ENCODE results near the gene MLX. TPM values are rescaled to one million over a fixed set of nuclear protein-coding genes. Genes with fewer than 3 reads are reported as not detected.

MLX gene
- total RNA-seq, 2 donors from 2014 or later, result 33.1 to 36.1 TPM

DNA sequence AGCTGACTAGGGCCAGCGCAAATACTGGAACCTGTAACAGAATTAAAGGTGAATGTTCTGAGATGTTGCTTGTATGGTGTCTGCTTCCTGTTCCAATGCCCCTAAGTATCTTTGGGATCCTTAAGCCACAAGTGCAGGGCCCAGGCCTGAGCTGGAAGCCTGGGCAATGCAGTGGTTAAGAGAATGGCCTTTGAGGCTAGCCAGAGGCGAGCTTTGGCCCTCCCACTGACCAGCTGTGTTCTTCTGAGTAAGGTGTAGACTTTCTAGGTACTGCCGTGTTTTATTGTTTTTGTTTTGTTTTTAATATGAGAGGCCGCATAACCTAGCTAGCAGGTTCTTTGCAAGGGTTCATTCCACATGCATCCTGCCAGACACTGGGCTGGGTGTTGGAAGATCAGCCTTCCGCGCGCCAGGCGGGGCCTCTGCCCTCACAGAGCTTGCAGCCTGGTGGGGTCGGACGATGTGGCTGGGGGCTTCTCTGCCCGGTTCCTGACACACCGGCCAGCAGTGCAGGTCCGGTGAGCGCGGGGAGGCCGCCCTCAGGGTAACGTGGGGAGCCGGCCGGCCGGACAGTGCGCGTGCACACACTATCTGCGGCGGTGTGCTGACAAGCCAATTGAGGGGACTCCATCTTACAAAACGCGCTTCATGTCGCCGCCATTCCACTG lies 551 bp upstream of the MLX start:
- H3K4me1 Mint-ChIP-seq, result peaks cover 27% of the 10 kb centered on the region
- DNase-seq, result no peak

DNA sequence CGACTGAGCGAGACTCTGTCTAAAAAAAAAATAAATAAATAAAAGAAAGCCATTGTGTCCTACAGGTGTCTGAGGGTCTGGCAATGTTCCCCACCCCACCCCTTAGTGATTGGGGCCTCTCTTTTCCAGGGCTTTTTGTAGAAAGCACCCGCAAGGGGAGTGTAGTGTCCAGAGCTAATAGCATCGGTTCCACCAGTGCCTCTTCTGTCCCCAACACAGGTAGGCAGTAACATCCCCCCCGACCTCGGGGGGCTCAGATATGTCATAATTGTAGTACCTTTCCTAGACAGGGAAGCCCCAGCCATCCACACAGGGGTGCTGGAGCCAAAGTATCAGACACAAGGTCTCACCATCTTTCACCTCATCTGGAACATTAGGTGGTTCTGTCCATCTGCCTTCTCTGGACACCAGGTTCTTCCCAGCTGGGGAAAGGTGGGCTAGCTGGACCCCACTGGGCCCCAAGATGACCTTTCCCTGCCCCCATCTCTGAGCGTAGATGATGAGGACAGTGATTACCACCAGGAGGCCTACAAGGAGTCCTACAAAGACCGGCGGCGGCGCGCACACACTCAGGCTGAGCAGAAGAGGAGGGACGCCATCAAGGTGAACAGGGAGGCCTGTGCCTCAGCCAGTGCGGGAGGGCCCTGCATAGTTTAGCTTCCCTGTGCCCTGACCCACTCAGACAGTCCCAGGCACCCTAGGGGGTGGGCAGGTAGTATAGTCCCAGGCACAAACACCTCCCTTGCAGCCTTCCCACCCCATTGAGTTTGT lies 1.6 kb downstream of the MLX start:
- Mint-ChIP-seq H3K4me3 (peak overlapping the region; percentile 47), H3K27ac (peak overlapping the region; percentile 93), H3K36me3 (ENCODE audit: low read depth) (peaks cover 2% of the 10 kb centered on the region), H3K27me3 (no peaks in the 10 kb centered on the region), H3K4me1 (peaks cover 23% of the 10 kb centered on the region)
- H3K9me3 ChIP-seq (ENCODE audit: control insufficient read depth, low read length, poor library complexity, severe bottlenecking), result no peaks in the 10 kb centered on the region
- ATAC-seq, result no peak
- DNase-seq, result no peak

More for the DNA sequence above, 551 bp upstream of the MLX start:
- Mint-ChIP-seq H3K36me3 (ENCODE audit: low read depth) (no peaks in the 10 kb centered on the region), H3K27ac (peak overlapping the region; percentile 93), H3K27me3 (no peaks in the 10 kb centered on the region), H3K4me3 (peak overlapping the region; percentile 97)
- no peak for ATAC-seq
- H3K9me3 ChIP-seq (ENCODE audit: control insufficient read depth, low read length, poor library complexity, severe bottlenecking), result no peaks in the 10 kb centered on the region

DNA sequence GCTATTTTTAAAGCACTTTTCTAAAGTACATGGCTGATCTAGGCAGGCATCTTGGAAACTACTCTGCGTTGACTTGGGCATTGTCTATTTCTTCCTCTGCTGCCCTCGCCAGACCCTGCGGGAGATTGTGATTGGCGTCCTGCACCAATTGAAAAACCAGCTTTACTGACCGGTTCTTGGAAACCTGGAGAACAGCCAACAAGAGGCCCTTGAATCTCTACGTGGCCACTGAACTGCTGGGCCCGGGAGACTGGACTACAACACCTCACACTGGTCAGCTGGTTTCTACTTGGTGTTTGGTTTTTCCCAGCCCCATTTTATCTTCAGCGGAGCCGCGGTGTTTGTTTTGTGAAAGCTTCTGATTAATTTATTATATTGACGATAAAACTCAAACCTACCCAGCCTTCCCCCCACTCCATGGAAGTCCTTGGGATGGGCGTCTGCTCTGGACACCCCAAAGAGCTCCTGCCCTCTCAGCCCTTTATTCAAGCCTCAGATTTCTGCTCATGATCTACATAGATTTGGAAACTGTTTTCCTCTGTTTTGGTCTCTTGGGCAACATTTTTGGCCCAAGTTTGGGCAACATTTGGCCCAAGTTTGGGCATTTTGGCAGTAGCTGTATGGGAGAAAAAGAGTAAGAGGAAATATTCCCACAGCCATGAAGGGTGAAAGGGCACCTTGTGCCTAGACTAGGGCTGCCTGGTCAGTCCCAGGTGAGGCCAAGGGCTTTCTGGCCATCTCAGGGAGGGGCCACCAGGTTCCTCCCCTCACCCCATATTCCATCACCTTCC lies 4.7 kb downstream of the MLX start:
- peaks cover 21% of the 10 kb centered on the region for H3K4me1 Mint-ChIP-seq
- peak overlapping the region; percentile 78 for H3K27ac Mint-ChIP-seq
- H3K4me3 Mint-ChIP-seq, result no peak overlapping the region
- DNase-seq, result no peak
- no peaks in the 10 kb centered on the region for H3K9me3 ChIP-seq (ENCODE audit: control insufficient read depth, low read length, poor library complexity, severe bottlenecking)
- ATAC-seq, result no peak
- H3K36me3 Mint-ChIP-seq (ENCODE audit: low read depth), result peaks cover 2% of the 10 kb centered on the region
- no peaks in the 10 kb centered on the region for H3K27me3 Mint-ChIP-seq

DNA sequence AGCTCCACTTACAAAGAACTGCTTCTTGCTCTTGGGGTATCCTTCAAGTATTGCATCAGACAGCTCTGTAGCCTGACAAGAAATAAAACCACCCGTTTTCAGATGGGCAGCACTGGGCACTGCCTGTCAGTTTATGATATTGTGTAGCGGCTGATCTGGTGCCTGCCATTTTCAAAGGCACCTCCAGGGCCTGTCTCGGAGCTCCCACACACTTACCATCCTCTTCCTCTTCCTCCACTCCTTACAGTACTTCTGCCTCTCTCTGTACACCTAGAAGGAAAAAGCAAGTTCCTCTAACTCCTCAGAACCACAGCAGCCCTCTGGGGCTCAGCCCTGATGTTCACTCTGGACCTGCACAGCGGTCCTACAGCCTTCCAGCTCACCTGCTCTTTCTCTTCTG lies 6.2 kb downstream of the MLX start:
- Mint-ChIP-seq H3K27ac (no peak overlapping the region), H3K4me1 (peaks cover 23% of the 10 kb centered on the region), H3K27me3 (no peaks in the 10 kb centered on the region), H3K36me3 (ENCODE audit: low read depth) (peaks cover 5% of the 10 kb centered on the region), H3K4me3 (no peak overlapping the region)
- DNase-seq (no peak), ATAC-seq (no peak)
- no peaks in the 10 kb centered on the region for H3K9me3 ChIP-seq (ENCODE audit: control insufficient read depth, low read length, poor library complexity, severe bottlenecking)

GRCh38 chr17:42574463-42574862 lies 7.6 kb downstream of the MLX start:
- no peak overlapping the region for H3K27ac Mint-ChIP-seq
- H3K27me3 Mint-ChIP-seq, result no peaks in the 10 kb centered on the region
- H3K9me3 ChIP-seq (ENCODE audit: control insufficient read depth, low read length, poor library complexity, severe bottlenecking), result no peaks in the 10 kb centered on the region
- ATAC-seq (no peak), DNase-seq (no peak)
- peaks cover 21% of the 10 kb centered on the region for H3K4me1 Mint-ChIP-seq
- peaks cover 5% of the 10 kb centered on the region for H3K36me3 Mint-ChIP-seq (ENCODE audit: low read depth)
- H3K4me3 Mint-ChIP-seq, result no peak overlapping the region

- H3K36me3 Mint-ChIP-seq (ENCODE audit: low read depth), result peaks cover 5% of the 10 kb centered on the region
- H3K27me3 Mint-ChIP-seq, result no peaks in the 10 kb centered on the region
- ATAC-seq, result peak; percentile 1
- no peak for DNase-seq
- H3K4me3 Mint-ChIP-seq, result peak overlapping the region; percentile 98
- peak overlapping the region; percentile 95 for H3K27ac Mint-ChIP-seq
- peaks cover 21% of the 10 kb centered on the region for H3K4me1 Mint-ChIP-seq
- no peaks in the 10 kb centered on the region for H3K9me3 ChIP-seq (ENCODE audit: control insufficient read depth, low read length, poor library complexity, severe bottlenecking)
Observed at GRCh38 chr17:42577140-42577531, 10.2 kb downstream of the MLX start.

GRCh38 chr17:42577532-42578281 lies 10.8 kb downstream of the MLX start, which contains the start of gene PSMC3IP:
TSS of gene PSMC3IP (minus strand) at chr17:42577729. CDS start at chr17:42577686, 43 bp downstream.
- H3K27me3 Mint-ChIP-seq, result no peaks in the 10 kb centered on the region

DNA sequence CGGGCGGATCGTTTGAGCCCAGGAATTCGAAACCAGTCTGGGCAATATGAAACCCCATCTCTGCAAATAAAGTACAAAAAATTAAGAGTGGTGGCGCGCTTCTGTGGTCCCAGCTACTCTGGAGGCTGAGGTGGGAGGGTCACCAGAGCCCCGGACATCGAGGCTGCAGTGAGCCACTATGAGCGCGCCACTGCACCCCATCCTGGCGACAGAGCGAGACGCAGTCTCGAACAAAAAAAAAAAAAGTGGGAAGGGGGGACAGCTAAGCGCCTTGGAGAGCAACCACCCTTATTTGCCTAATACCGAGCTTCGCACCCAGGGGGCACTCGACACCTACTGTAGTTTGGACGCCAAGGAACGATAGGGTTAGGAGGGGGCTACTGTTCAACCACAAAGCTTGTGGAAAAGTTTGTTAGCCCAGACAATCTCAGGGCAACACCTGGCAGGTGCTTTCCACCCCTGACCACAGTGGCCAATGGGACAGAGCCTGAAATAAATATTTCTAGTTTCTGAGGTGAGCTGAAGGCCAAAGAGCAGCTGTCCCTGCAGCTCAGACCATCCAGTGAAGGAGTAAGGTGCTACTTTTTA lies 11.5 kb downstream of the MLX start:
- H3K9me3 ChIP-seq (ENCODE audit: control insufficient read depth, low read length, poor library complexity, severe bottlenecking), result no peaks in the 10 kb centered on the region
- peak; percentile 66 for ATAC-seq

More at GRCh38 chr17:42577532-42578281, 10.8 kb downstream of the MLX start, which contains the start of gene PSMC3IP:
- H3K4me1 Mint-ChIP-seq, result peaks cover 21% of the 10 kb centered on the region
- DNase-seq, result peak; percentile 82 to 86 (median 84)
- H3K4me3 Mint-ChIP-seq, result peak within 1 kb of the TSS; percentile 98
- H3K9me3 ChIP-seq (ENCODE audit: control insufficient read depth, low read length, poor library complexity, severe bottlenecking), result no peaks in the 10 kb centered on the region
- peaks cover 5% of the 10 kb centered on the region for H3K36me3 Mint-ChIP-seq (ENCODE audit: low read depth)
- peak within 1 kb of the TSS; percentile 95 for H3K27ac Mint-ChIP-seq
- peak; percentile 94 for ATAC-seq

GRCh38 chr17:42579794-42580551 lies 13.1 kb downstream of the MLX start:
- peaks cover 18% of the 10 kb centered on the region for H3K4me1 Mint-ChIP-seq
- no peaks in the 10 kb centered on the region for H3K9me3 ChIP-seq (ENCODE audit: control insufficient read depth, low read length, poor library complexity, severe bottlenecking)
- H3K36me3 Mint-ChIP-seq (ENCODE audit: low read depth), result peaks cover 3% of the 10 kb centered on the region
- H3K27ac Mint-ChIP-seq, result peak overlapping the region; percentile 95
- no peaks in the 10 kb centered on the region for H3K27me3 Mint-ChIP-seq
- ATAC-seq (no peak), DNase-seq (no peak)
- H3K4me3 Mint-ChIP-seq, result no peak overlapping the region

More for the DNA sequence above, 11.5 kb downstream of the MLX start:
- Mint-ChIP-seq H3K36me3 (ENCODE audit: low read depth) (peaks cover 3% of the 10 kb centered on the region), H3K27me3 (no peaks in the 10 kb centered on the region), H3K4me3 (peak overlapping the region; percentile 98), H3K4me1 (peaks cover 18% of the 10 kb centered on the region), H3K27ac (peak overlapping the region; percentile 95)
- peak; percentile 40 to 64 (median 46) for DNase-seq

DNA sequence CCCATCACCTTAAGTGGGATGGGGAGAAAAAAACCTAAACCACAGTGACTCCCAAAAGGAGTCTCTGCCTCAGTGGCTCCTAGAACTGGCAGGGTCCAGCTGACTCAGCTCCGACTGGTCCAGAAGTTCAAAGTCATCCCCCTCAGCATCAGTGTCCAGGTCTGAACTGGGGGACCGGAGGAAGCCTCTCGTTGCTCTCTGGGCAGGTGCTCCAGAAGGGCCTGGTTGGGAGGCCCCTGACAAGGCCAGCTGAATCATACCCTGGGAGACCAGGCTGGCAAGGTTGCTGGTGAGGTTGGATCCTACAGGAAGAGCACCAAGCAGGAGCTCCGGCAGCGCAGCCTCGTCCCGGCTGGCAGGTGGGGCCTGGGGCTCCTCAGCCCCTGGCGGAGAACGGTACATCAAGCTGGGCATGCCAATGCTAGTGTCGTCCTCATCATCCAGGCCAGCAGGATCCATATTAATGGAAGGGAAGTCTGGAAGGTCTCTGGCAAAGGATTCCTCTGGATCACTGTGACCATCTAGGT lies 14.9 kb downstream of the MLX start:
- Mint-ChIP-seq H3K36me3 (ENCODE audit: low read depth) (peaks cover 3% of the 10 kb centered on the region), H3K27me3 (no peaks in the 10 kb centered on the region), H3K4me3 (no peak overlapping the region), H3K4me1 (peaks cover 13% of the 10 kb centered on the region), H3K27ac (no peak overlapping the region)
- ATAC-seq (no peak), DNase-seq (no peak)
- no peaks in the 10 kb centered on the region for H3K9me3 ChIP-seq (ENCODE audit: control insufficient read depth, low read length, poor library complexity, severe bottlenecking)

- Mint-ChIP-seq H3K4me1 (peaks cover 5% of the 10 kb centered on the region), H3K27ac (peak overlapping the region; percentile 47), H3K36me3 (ENCODE audit: low read depth) (peaks cover 2% of the 10 kb centered on the region), H3K4me3 (no peak overlapping the region), H3K27me3 (no peaks in the 10 kb centered on the region)
- no peaks in the 10 kb centered on the region for H3K9me3 ChIP-seq (ENCODE audit: control insufficient read depth, low read length, poor library complexity, severe bottlenecking)
- ATAC-seq (no peak), DNase-seq (no peak)
Observed at GRCh38 chr17:42584880-42585279, 18.0 kb downstream of the MLX start.

Data from T-helper 17 cell (primary cell).